SK-N-SH treated with all-trans-retinoic acid at 6 μM for 48 hours (cell line): ENCODE measurements around the gene CFH.

Experiments
- ARNTL ChIP-seq: fragments of 450-650 bp; formaldehyde crosslinking; IDR thresholded peaks from 2 replicates; pipeline ENCODE4 v1.5.0; 2020; ENCODE audit warnings: low read depth, mild to moderate bottlenecking, moderate library complexity, borderline replicate concordance
- BACH2 ChIP-seq: fragments of 250-450 bp; sonication (Bioruptor Pico); IDR thresholded peaks from 2 replicates; pipeline ENCODE4 v1.9.0; 2021; ENCODE audit warnings: mild to moderate bottlenecking, borderline replicate concordance
- CSDC2 ChIP-seq: fragments of 250-450 bp; sonication (Bioruptor Pico); IDR thresholded peaks from 2 replicates; pipeline ENCODE4 v1.5.0; 2020; ENCODE audit warnings: mild to moderate bottlenecking, moderate library complexity
- GLIS3 ChIP-seq: fragments of 250-450 bp; sonication (Bioruptor Pico); IDR thresholded peaks from 2 replicates; pipeline ENCODE4 v1.5.0; 2020; ENCODE audit warnings: mild to moderate bottlenecking, moderate library complexity
- ISL1 ChIP-seq: fragments of 250-450 bp; sonication (Bioruptor Pico); IDR thresholded peaks from 2 replicates; pipeline ENCODE4 v2.1.2; 2022; ENCODE audit warnings: mild to moderate bottlenecking, moderate library complexity
- RARB ChIP-seq: fragments of 250-450 bp; sonication (Bioruptor Pico); IDR thresholded peaks from 2 replicates; pipeline ENCODE4 v1.8.0; 2021; ENCODE audit warnings: mild to moderate bottlenecking, moderate library complexity
- SNAI2 ChIP-seq: fragments of 250-450 bp; sonication (Bioruptor Pico); IDR thresholded peaks from 2 replicates; pipeline ENCODE4 v1.5.0; 2020; ENCODE audit warnings: mild to moderate bottlenecking, moderate library complexity
- ZC3H10 ChIP-seq: fragments of 250-450 bp; sonication (Bioruptor Pico); IDR thresholded peaks from 2 replicates; pipeline ENCODE4 v1.5.1; 2021; ENCODE audit warnings: mild to moderate bottlenecking, moderate library complexity
- ZFP3 ChIP-seq: fragments of 250-450 bp; sonication (Bioruptor Pico); IDR thresholded peaks from 2 replicates; pipeline ENCODE4 v1.5.0; 2020; ENCODE audit warnings: mild to moderate bottlenecking, moderate library complexity
- ZNF70 ChIP-seq: fragments of 450-650 bp; formaldehyde crosslinking; IDR thresholded peaks from 2 replicates; pipeline ENCODE4 v1.5.0; 2020; ENCODE audit warnings: mild to moderate bottlenecking, moderate library complexity
- TF ChIP-seq, protein P1 (sequence below): fragments of 250-450 bp; sonication (Bioruptor Pico); IDR thresholded peaks from 2 replicates; pipeline ENCODE4 v1.8.0; 2020; ENCODE audit warnings: mild to moderate bottlenecking, moderate library complexity, borderline replicate concordance

DNA sequence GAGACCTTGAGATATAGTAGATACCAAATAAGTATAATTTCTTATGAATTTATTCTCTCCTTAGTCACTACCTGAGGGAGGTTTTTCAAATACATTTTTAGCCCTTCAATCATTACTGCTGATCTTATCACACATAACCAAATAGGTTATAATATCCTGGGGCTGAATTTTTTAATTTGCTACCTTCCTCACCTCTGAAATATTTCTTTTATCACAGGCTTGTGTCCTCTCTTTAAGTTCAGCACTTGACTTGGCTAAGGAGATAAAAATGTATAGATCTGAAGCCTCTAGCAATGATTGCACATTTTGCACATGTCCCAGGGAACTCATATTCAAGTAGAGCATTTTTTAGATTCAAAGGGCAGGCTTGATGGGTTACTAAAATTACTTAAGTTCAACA is 23.1 kb downstream of the CFH start:
- no peak for TF ChIP-seq ARNTL (CRISPR knock-in tag)
- no peak for TF ChIP-seq ZNF70 (CRISPR knock-in tag)
- TF ChIP-seq ISL1 (CRISPR knock-in tag) = no peak
- no peak for TF ChIP-seq BACH2 (CRISPR knock-in tag)
- no peak for TF ChIP-seq CSDC2
- TF ChIP-seq, protein P1, sequence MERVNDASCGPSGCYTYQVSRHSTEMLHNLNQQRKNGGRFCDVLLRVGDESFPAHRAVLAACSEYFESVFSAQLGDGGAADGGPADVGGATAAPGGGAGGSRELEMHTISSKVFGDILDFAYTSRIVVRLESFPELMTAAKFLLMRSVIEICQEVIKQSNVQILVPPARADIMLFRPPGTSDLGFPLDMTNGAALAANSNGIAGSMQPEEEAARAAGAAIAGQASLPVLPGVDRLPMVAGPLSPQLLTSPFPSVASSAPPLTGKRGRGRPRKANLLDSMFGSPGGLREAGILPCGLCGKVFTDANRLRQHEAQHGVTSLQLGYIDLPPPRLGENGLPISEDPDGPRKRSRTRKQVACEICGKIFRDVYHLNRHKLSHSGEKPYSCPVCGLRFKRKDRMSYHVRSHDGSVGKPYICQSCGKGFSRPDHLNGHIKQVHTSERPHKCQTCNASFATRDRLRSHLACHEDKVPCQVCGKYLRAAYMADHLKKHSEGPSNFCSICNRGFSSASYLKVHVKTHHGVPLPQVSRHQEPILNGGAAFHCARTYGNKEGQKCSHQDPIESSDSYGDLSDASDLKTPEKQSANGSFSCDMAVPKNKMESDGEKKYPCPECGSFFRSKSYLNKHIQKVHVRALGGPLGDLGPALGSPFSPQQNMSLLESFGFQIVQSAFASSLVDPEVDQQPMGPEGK (CRISPR knock-in tag) = no peak
- no peak for TF ChIP-seq ZFP3 (CRISPR knock-in tag)
- no peak for TF ChIP-seq RARB (CRISPR knock-in tag)
- TF ChIP-seq GLIS3 = no peak
- TF ChIP-seq SNAI2 (CRISPR knock-in tag) = no peak
- TF ChIP-seq ZC3H10 (CRISPR knock-in tag) = no peak
